ENCODE results near the gene RAB11FIP4. TPM values are rescaled to one million over a fixed set of nuclear protein-coding genes. Genes with fewer than 3 reads are reported as not detected.

The RAB11FIP4 gene
- total and polyA plus RNA-seq, 9 of the 15 experiments (the other 6 are each of a cell fraction or from before 2014, with no cell fraction given), result 0.62 to 16.6 (median 8.9) TPM

- no peak for TF ChIP-seq TSHZ1 (CRISPR knock-in tag; IDR thresholded peaks at IDR 0.05)
- TF ChIP-seq NR2F6 (CRISPR knock-in tag; IDR thresholded peaks at IDR 0.05), result no peak
- no peak for TF ChIP-seq DIDO1 (tag; IDR thresholded peaks at IDR 0.05; ENCODE audit: low read depth)
- no peak for TF ChIP-seq ASH1L (IDR thresholded peaks at IDR 0.05; ENCODE audit: borderline replicate concordance, low read depth, partially characterized antibody)
- no peak for TF ChIP-seq ZNF655 (CRISPR knock-in tag; IDR thresholded peaks at IDR 0.05)
- no peak for TF ChIP-seq MEIS2 (IDR thresholded peaks at IDR 0.05; ENCODE audit: partially characterized antibody)
- TF ChIP-seq ZNF79 (CRISPR knock-in tag; IDR thresholded peaks at IDR 0.05; ENCODE audit: low read depth), result no peak
- peak; percentile 75 for TF ChIP-seq HMGN3 (IDR thresholded peaks at IDR 0.05; ENCODE audit: borderline replicate concordance, extremely low read depth, insufficient read length, low read depth, low read length)
- TF ChIP-seq NUFIP1 (IDR thresholded peaks at IDR 0.05; ENCODE audit: partially characterized antibody), result no peak
- no peak for TF ChIP-seq CREB3 (tag; conservative IDR thresholded peaks at IDR 0.05; ENCODE audit: low read depth)
- TF ChIP-seq ZBTB49 (CRISPR knock-in tag; IDR thresholded peaks at IDR 0.05; ENCODE audit: borderline replicate concordance), result no peak
- TF ChIP-seq EZH2 (IDR thresholded peaks at IDR 0.05; ENCODE audit: borderline replicate concordance, low read depth, low read length), result no peak
- TF ChIP-seq AFF4 (CRISPR knock-in tag; IDR thresholded peaks at IDR 0.05), result no peak
Observed at GRCh38 chr17:31549525-31550388, 158.3 kb downstream of the RAB11FIP4 start (continued).

All from K562 (cell line).